Naive B cell (primary cell): ENCODE results near the gene ABCD4. TPM values are rescaled to one million over a fixed set of nuclear protein-coding genes. Genes with fewer than 3 reads are reported as not detected.

ENCODE experiments used
- ATAC-seq, 2 donors: fragments of 150-1000 bp; cut with Tn5 transposase; 2 replicates each; pipeline ENCODE4 v1.10.0; 2021; ENCODE audit warnings: low read depth in 2 of 2, mild to moderate bottlenecking in 2 of 2, moderate library complexity in 2 of 2
- DNase-seq: peaks from one replicate; pipeline ENCODE4 v3.0.0; 2022
- H3K27ac Mint-ChIP-seq, 6 donors: one replicate each; pipeline ENCODE4 v1.8.0; 2020 to 2022; ENCODE audit warnings: mild to moderate bottlenecking in 6 of 6, mixed read lengths in 6 of 6, moderate library complexity in 5 of 6, inconsistent platforms in 2 of 6
- H3K27me3 Mint-ChIP-seq, 3 donors: one replicate each; pipeline ENCODE4 v1.8.0; 2021 to 2022; ENCODE audit warnings: mixed read lengths in 3 of 3, mild to moderate bottlenecking in 1 of 3
- H3K36me3 Mint-ChIP-seq, 2 donors: one replicate each; pipeline ENCODE4 v1.8.0; 2020 to 2022; ENCODE audit warnings: mixed read lengths in 2 of 2, inconsistent platforms in 1 of 2, mild to moderate bottlenecking in 1 of 2
- H3K4me1 Mint-ChIP-seq, 3 donors: one replicate each; pipeline ENCODE4 v1.8.0; 2020 to 2022; ENCODE audit warnings: mixed read lengths in 3 of 3, inconsistent platforms in 1 of 3, mild to moderate bottlenecking in 1 of 3, moderate library complexity in 1 of 3
- H3K4me3 Mint-ChIP-seq, 8 donors: one replicate each; pipeline ENCODE4 v1.8.0; 2020 to 2022; ENCODE audit warnings: mild to moderate bottlenecking in 8 of 8, mixed read lengths in 8 of 8, moderate library complexity in 8 of 8, inconsistent platforms in 2 of 8
- H3K9me3 Mint-ChIP-seq, 7 donors: one replicate each; pipeline ENCODE4 v1.8.0; 2020 to 2022; ENCODE audit warnings: mixed read lengths in 7 of 7, mild to moderate bottlenecking in 5 of 7, inconsistent platforms in 2 of 7, moderate library complexity in 1 of 7
- polyA plus RNA-seq, 6 donors: library from polyadenylated mRNA; unstranded; fragments of 300-500 nt; fragmentation: Illumina TruSeq; gene quantifications; one replicate each; pipeline ENCODE4 v1.2.3, GENCODE V29; 2021; ENCODE audit warnings: low read depth in 6 of 6

The ABCD4 gene
- polyA plus RNA-seq, 6 donors from 2014 or later: 23.2 to 32.8 (median 27.5) TPM

GRCh38 chr14:74325446-74325845, 22.7 kb upstream of the ABCD4 start:
- Mint-ChIP-seq H3K36me3 (no peaks in the 10 kb centered on the region), H3K4me3 (no peak overlapping the region), H3K9me3 (no peaks in the 10 kb centered on the region), H3K27ac (no peak overlapping the region), H3K27me3 (peaks cover 0 to 39% (median 38%) of the 10 kb centered on the region in 3 donors), H3K4me1 (no peaks in the 10 kb centered on the region)
- ATAC-seq (no peak), DNase-seq (no peak)

GRCh38 chr14:74324931-74325361, 22.2 kb upstream of the ABCD4 start:
- Mint-ChIP-seq H3K36me3 (no peaks in the 10 kb centered on the region), H3K9me3 (no peaks in the 10 kb centered on the region), H3K27ac (peak overlapping the region in 1 of 6 donors; percentile 15), H3K27me3 (peaks cover 0 to 39% (median 38%) of the 10 kb centered on the region in 3 donors), H3K4me1 (no peaks in the 10 kb centered on the region), H3K4me3 (no peak overlapping the region)
- ATAC-seq (no peak), DNase-seq (no peak)

- Mint-ChIP-seq H3K4me3 (no peak overlapping the region), H3K36me3 (no peaks in the 10 kb centered on the region)
- no peak for ATAC-seq
Measured at GRCh38 chr14:74314576-74314975, 11.8 kb upstream of the ABCD4 start.

GRCh38 chr14:74313601-74314000, 10.9 kb upstream of the ABCD4 start:
- ATAC-seq: no peak
- DNase-seq: no peak
- no peak overlapping the region for H3K27ac Mint-ChIP-seq
- H3K27me3 Mint-ChIP-seq: peaks cover 0 to 17% (median 12%) of the 10 kb centered on the region in 3 donors
- H3K36me3 Mint-ChIP-seq: no peaks in the 10 kb centered on the region
- no peaks in the 10 kb centered on the region for H3K4me1 Mint-ChIP-seq
- H3K9me3 Mint-ChIP-seq: no peaks in the 10 kb centered on the region
- no peak overlapping the region for H3K4me3 Mint-ChIP-seq

More at GRCh38 chr14:74314576-74314975, 11.8 kb upstream of the ABCD4 start:
- H3K4me1 Mint-ChIP-seq: no peaks in the 10 kb centered on the region
- DNase-seq: no peak
- no peak overlapping the region for H3K27ac Mint-ChIP-seq
- peaks cover 0 to 1% (median 0%) of the 10 kb centered on the region in 7 donors for H3K9me3 Mint-ChIP-seq
- peaks cover 5 to 21% (median 12%) of the 10 kb centered on the region in 3 donors for H3K27me3 Mint-ChIP-seq

GRCh38 chr14:74312161-74312560, 9.4 kb upstream of the ABCD4 start:
- peaks cover 0 to 17% (median 12%) of the 10 kb centered on the region in 3 donors for H3K27me3 Mint-ChIP-seq
- DNase-seq (no peak), ATAC-seq (no peak)
- H3K4me1 Mint-ChIP-seq: no peaks in the 10 kb centered on the region
- peak overlapping the region in 1 of 6 donors; percentile 10 for H3K27ac Mint-ChIP-seq
- H3K36me3 Mint-ChIP-seq: no peaks in the 10 kb centered on the region
- H3K9me3 Mint-ChIP-seq: no peaks in the 10 kb centered on the region
- H3K4me3 Mint-ChIP-seq: no peak overlapping the region

GRCh38 chr14:74309125-74310022, 6.6 kb upstream of the ABCD4 start:
- Mint-ChIP-seq H3K36me3 (no peaks in the 10 kb centered on the region), H3K4me1 (no peaks in the 10 kb centered on the region), H3K9me3 (no peaks in the 10 kb centered on the region), H3K27ac (no peak overlapping the region), H3K4me3 (peak overlapping the region in 1 of 8 donors; percentile 18), H3K27me3 (no peaks in the 10 kb centered on the region)
- ATAC-seq: no peak
- no peak for DNase-seq

GRCh38 chr14:74308695-74309094, 6.0 kb upstream of the ABCD4 start:
- Mint-ChIP-seq H3K36me3 (no peaks in the 10 kb centered on the region), H3K27ac (no peak overlapping the region), H3K4me1 (peaks cover 0 to 4% (median 0%) of the 10 kb centered on the region in 3 donors), H3K9me3 (no peaks in the 10 kb centered on the region), H3K4me3 (no peak overlapping the region), H3K27me3 (no peaks in the 10 kb centered on the region)
- ATAC-seq (no peak), DNase-seq (no peak)

- Mint-ChIP-seq H3K27ac (peak overlapping the region; percentile 68 to 97 (median 94)), H3K36me3 (peaks cover 9 to 11% of the 10 kb centered on the region in 2 donors), H3K9me3 (no peaks in the 10 kb centered on the region), H3K4me3 (peak overlapping the region; percentile 94 to 99 (median 97)), H3K27me3 (no peaks in the 10 kb centered on the region), H3K4me1 (peaks cover 21 to 37% (median 32%) of the 10 kb centered on the region in 3 donors)
- DNase-seq (peak; percentile 59), ATAC-seq (peak; percentile 77)
Measured at GRCh38 chr14:74302152-74302628, 544 bp downstream of the ABCD4 start.

GRCh38 chr14:74301594-74302151, 1.1 kb downstream of the ABCD4 start:
- Mint-ChIP-seq H3K27me3 (no peaks in the 10 kb centered on the region), H3K27ac (peak overlapping the region; percentile 68 to 97 (median 94)), H3K4me3 (peak overlapping the region; percentile 94 to 99 (median 97)), H3K36me3 (peaks cover 9 to 11% of the 10 kb centered on the region in 2 donors), H3K9me3 (no peaks in the 10 kb centered on the region), H3K4me1 (peaks cover 21 to 37% (median 32%) of the 10 kb centered on the region in 3 donors)
- DNase-seq (no peak), ATAC-seq (no peak)

GRCh38 chr14:74299061-74299545, 3.6 kb downstream of the ABCD4 start:
- peaks cover 25 to 37% (median 32%) of the 10 kb centered on the region in 3 donors for H3K4me1 Mint-ChIP-seq
- no peak for DNase-seq

GRCh38 chr14:74297986-74298385, 4.7 kb downstream of the ABCD4 start:
- Mint-ChIP-seq H3K27me3 (no peaks in the 10 kb centered on the region), H3K4me3 (no peak overlapping the region), H3K27ac (peak overlapping the region in 1 of 6 donors; percentile 66), H3K36me3 (peaks cover 9 to 18% of the 10 kb centered on the region in 2 donors), H3K9me3 (no peaks in the 10 kb centered on the region), H3K4me1 (peaks cover 20 to 37% (median 26%) of the 10 kb centered on the region in 3 donors)
- no peak for DNase-seq
- ATAC-seq: no peak

More at GRCh38 chr14:74299061-74299545, 3.6 kb downstream of the ABCD4 start:
- Mint-ChIP-seq H3K9me3 (no peaks in the 10 kb centered on the region), H3K4me3 (peak overlapping the region in 1 of 8 donors; percentile 70), H3K27ac (peak overlapping the region in 1 of 6 donors; percentile 51), H3K36me3 (peaks cover 9 to 18% of the 10 kb centered on the region in 2 donors), H3K27me3 (no peaks in the 10 kb centered on the region)
- ATAC-seq: no peak

GRCh38 chr14:74296037-74296467, 6.7 kb downstream of the ABCD4 start:
- Mint-ChIP-seq H3K27me3 (no peaks in the 10 kb centered on the region), H3K4me3 (no peak overlapping the region), H3K9me3 (no peaks in the 10 kb centered on the region), H3K36me3 (peaks cover 18 to 29% of the 10 kb centered on the region in 2 donors), H3K4me1 (peaks cover 11 to 18% (median 12%) of the 10 kb centered on the region in 3 donors), H3K27ac (no peak overlapping the region)
- DNase-seq (no peak), ATAC-seq (no peak)

GRCh38 chr14:74293606-74294005, 9.1 kb downstream of the ABCD4 start:
- Mint-ChIP-seq H3K4me3 (no peak overlapping the region), H3K9me3 (no peaks in the 10 kb centered on the region), H3K27ac (no peak overlapping the region), H3K27me3 (no peaks in the 10 kb centered on the region), H3K4me1 (peaks cover 2 to 7% (median 6%) of the 10 kb centered on the region in 3 donors), H3K36me3 (peaks cover 10 to 21% of the 10 kb centered on the region in 2 donors)
- no peak for DNase-seq
- no peak for ATAC-seq
